ENCODE measurements around the gene ARHGAP44.

DNA sequence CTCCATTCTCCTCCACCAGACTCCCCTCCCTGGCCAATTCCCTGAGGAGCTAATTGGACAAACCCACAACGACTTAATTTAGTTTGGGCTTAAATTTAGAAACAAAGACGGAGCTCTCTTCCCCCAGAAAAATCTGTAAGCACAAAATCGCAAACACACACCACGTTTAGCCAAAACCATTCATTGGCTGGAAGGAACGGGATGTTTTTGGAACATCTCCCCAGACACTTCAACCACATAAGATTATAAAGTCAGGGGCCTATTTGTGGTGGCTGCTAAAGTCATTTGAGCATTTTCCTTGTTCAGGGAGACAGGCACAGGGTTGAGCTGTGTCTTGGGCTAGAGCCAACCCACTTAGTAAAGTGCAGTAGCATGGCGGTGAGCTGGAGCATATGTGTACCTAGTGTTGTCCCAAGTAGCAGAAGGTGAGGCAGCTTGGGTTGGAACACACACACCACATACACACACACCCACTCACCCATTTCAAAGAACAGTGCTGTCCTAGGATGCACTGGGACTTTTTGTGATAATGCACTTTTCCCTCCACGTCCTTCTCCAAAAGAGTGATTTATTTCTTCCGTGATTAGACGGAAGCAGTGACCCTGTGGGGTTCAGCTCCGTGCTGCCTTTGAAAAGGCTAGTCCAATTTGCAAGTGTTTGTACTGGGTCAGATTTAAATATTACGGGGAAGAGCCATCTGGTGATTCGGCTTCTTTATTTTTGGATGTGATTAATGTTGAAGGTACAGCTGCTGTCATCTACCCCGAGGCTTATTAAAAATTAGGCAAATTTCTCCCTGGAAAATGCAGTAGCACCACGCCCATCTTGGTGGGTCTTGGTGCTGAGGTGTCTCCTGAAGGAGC is 196.4 kb downstream of the ARHGAP44 start:
- TF ChIP-seq, protein P1, sequence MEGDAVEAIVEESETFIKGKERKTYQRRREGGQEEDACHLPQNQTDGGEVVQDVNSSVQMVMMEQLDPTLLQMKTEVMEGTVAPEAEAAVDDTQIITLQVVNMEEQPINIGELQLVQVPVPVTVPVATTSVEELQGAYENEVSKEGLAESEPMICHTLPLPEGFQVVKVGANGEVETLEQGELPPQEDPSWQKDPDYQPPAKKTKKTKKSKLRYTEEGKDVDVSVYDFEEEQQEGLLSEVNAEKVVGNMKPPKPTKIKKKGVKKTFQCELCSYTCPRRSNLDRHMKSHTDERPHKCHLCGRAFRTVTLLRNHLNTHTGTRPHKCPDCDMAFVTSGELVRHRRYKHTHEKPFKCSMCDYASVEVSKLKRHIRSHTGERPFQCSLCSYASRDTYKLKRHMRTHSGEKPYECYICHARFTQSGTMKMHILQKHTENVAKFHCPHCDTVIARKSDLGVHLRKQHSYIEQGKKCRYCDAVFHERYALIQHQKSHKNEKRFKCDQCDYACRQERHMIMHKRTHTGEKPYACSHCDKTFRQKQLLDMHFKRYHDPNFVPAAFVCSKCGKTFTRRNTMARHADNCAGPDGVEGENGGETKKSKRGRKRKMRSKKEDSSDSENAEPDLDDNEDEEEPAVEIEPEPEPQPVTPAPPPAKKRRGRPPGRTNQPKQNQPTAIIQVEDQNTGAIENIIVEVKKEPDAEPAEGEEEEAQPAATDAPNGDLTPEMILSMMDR (IDR thresholded peaks at IDR 0.05; ENCODE audit: insufficient read depth, low read length), result no peak
- TF ChIP-seq, protein P2, sequence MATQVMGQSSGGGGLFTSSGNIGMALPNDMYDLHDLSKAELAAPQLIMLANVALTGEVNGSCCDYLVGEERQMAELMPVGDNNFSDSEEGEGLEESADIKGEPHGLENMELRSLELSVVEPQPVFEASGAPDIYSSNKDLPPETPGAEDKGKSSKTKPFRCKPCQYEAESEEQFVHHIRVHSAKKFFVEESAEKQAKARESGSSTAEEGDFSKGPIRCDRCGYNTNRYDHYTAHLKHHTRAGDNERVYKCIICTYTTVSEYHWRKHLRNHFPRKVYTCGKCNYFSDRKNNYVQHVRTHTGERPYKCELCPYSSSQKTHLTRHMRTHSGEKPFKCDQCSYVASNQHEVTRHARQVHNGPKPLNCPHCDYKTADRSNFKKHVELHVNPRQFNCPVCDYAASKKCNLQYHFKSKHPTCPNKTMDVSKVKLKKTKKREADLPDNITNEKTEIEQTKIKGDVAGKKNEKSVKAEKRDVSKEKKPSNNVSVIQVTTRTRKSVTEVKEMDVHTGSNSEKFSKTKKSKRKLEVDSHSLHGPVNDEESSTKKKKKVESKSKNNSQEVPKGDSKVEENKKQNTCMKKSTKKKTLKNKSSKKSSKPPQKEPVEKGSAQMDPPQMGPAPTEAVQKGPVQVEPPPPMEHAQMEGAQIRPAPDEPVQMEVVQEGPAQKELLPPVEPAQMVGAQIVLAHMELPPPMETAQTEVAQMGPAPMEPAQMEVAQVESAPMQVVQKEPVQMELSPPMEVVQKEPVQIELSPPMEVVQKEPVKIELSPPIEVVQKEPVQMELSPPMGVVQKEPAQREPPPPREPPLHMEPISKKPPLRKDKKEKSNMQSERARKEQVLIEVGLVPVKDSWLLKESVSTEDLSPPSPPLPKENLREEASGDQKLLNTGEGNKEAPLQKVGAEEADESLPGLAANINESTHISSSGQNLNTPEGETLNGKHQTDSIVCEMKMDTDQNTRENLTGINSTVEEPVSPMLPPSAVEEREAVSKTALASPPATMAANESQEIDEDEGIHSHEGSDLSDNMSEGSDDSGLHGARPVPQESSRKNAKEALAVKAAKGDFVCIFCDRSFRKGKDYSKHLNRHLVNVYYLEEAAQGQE (IDR thresholded peaks at IDR 0.05; ENCODE audit: insufficient replicate concordance, low read depth), result no peak
- TF ChIP-seq SPI1 (IDR thresholded peaks at IDR 0.05; ENCODE audit: borderline replicate concordance, low read depth) (no peak), POLR2AphosphoS5 (IDR thresholded peaks at IDR 0.05; ENCODE audit: low read depth) (no peak)
